ENCODE data around the gene PTPRN2. TPM values are rescaled to one million over a fixed set of nuclear protein-coding genes. Genes with fewer than 3 reads are reported as not detected.

Gene PTPRN2
- total RNA-seq, 1 experiment from 2014 or later = 2.1 TPM

GRCh38 chr7:157873181-157873580 is 714.4 kb downstream of the PTPRN2 start:
- Histone ChIP-seq H2AFZ (ENCODE audit: low read depth, low read length, poor library complexity, severe bottlenecking) (no peak overlapping the region), H3K9me2 (ENCODE audit: insufficient read depth) (no peaks in the 10 kb centered on the region), H4K20me1 (ENCODE audit: insufficient read depth) (no peaks in the 10 kb centered on the region), H3K79me2 (ENCODE audit: insufficient read depth, low read length) (no peaks in the 10 kb centered on the region), H3K4me1 (ENCODE audit: control insufficient read depth in 1 of 2, insufficient read depth in 2 of 2, low read length in 2 of 2) (peaks cover 0 to 9% of the 10 kb centered on the region in 2 experiments; a peak in 2 of 4 replicates), H3K27me3 (ENCODE audit: insufficient read depth, low read length) (no peaks in the 10 kb centered on the region), H3K4me3 (replicated peaks in 1 of 2; ENCODE audit: low read depth in 1 of 2, low read length in 2 of 2) (no peak overlapping the region), H3K9ac (ENCODE audit: low read length) (no peak overlapping the region), H3K9me3 (ENCODE audit: control insufficient read depth in 1 of 2, insufficient read depth in 1 of 2, low read depth in 1 of 2, low read length in 2 of 2) (no peaks in the 10 kb centered on the region), H3K4me2 (ENCODE audit: low read length) (no peak overlapping the region), H3K36me3 (ENCODE audit: control insufficient read depth in 1 of 2, insufficient read depth in 2 of 2, low read length in 2 of 2) (no peaks in the 10 kb centered on the region), H3K27ac (ENCODE audit: low read depth, low read length) (no peak overlapping the region)
- RAD21 ChIA-PET (ENCODE audit: low non-redundant PET in 1 of 2, low total read pairs in 2 of 2, uncharacterized antibody in 2 of 2, unreplicated experiment in 2 of 2) = no interaction called here
- CTCF ChIA-PET = no interaction called here
- TF ChIP-seq ZFX (IDR thresholded peaks at IDR 0.05) = no peak
- no peak for TF ChIP-seq POLR2A (IDR thresholded peaks at IDR 0.05; ENCODE audit: borderline replicate concordance, extremely low read depth, insufficient read depth, insufficient read length)
- TF ChIP-seq RAD21 (IDR thresholded peaks at IDR 0.05; ENCODE audit: low read depth) = no peak
- TF ChIP-seq MAX (IDR thresholded peaks at IDR 0.05) = no peak
- no peak for TF ChIP-seq EZH2phosphoT487 (IDR thresholded peaks at IDR 0.05; ENCODE audit: borderline replicate concordance)
- no peak for TF ChIP-seq CTCF (IDR thresholded peaks at IDR 0.05 in 2 of 3, conservative IDR thresholded peaks at IDR 0.05 in 1 of 3; ENCODE audit: borderline replicate concordance in 1 of 3, insufficient read depth in 1 of 3, low read depth in 2 of 3, low read length in 2 of 3)
- no peak for TF ChIP-seq YY1 (IDR thresholded peaks at IDR 0.05; ENCODE audit: extremely low read depth, insufficient replicate concordance, low read depth, low read length)
- TF ChIP-seq ATF3 (IDR thresholded peaks at IDR 0.05) = no peak
- TF ChIP-seq CBX3 (IDR thresholded peaks at IDR 0.05; ENCODE audit: low read depth) = no peak
- TF ChIP-seq ELF1 (IDR thresholded peaks at IDR 0.05; ENCODE audit: borderline replicate concordance, low read depth) = no peak
- POLR2A ChIA-PET = no interaction called here
- intact Hi-C loops (cut with micrococcal nuclease) = no loop called here
- DNase-seq (ENCODE audit: low read depth, low spot score) (no peak), ATAC-seq (no peak)
- no TSS peak for BruUV-seq (replicated peaks)
